Liver (tissue), 9 donors: ENCODE results near the gene GOLT1B. TPM values are rescaled to one million over a fixed set of nuclear protein-coding genes. Genes with fewer than 3 reads are reported as not detected.

Experiments used
- DNase-seq: peaks from one replicate; pipeline ENCODE4 v3.0.0-alpha.2; 2017; ENCODE audit warnings: low spot score
- H3K27ac ChIP-seq, 2 donors: one replicate each; pipeline ENCODE4 v1.7.0; 2013; ENCODE audit warnings: inconsistent platforms in 2 of 2, low read length in 2 of 2, control low read depth in 1 of 2, low read depth in 1 of 2, mild to moderate bottlenecking in 1 of 2
- H3K27me3 ChIP-seq, 4 donors: one replicate each; pipeline versions ENCODE4 v1.6.1 to v1.7.0; 2013; ENCODE audit warnings: low read length in 3 of 4, inconsistent platforms in 1 of 4, mild to moderate bottlenecking in 1 of 4, moderate library complexity in 1 of 4; ENCODE audit not compliant: control insufficient read depth in 4 of 4, insufficient read depth in 4 of 4
- H3K36me3 ChIP-seq, 4 donors: one replicate each; pipeline versions ENCODE4 v1.6.1 to v1.7.0; 2013; ENCODE audit warnings: low read length in 3 of 4, mild to moderate bottlenecking in 3 of 4, low read depth in 1 of 4, moderate library complexity in 1 of 4; ENCODE audit not compliant: control insufficient read depth in 4 of 4, insufficient read depth in 3 of 4
- H3K4me1 ChIP-seq, 4 donors: one replicate each; pipeline versions ENCODE4 v1.6.1 to v1.7.0; 2013; ENCODE audit warnings: low read length in 3 of 4, mild to moderate bottlenecking in 3 of 4, moderate library complexity in 1 of 4; ENCODE audit not compliant: control insufficient read depth in 4 of 4, insufficient read depth in 4 of 4
- H3K4me3 ChIP-seq, 3 donors: one replicate each; pipeline versions ENCODE4 v1.6.1 to v1.7.0; 2013; ENCODE audit warnings: low read length in 3 of 3, control low read depth in 1 of 3, low read depth in 1 of 3, mild to moderate bottlenecking in 1 of 3
- H3K9ac ChIP-seq, 2 donors: one replicate each; pipeline ENCODE4 v1.7.0; 2013; ENCODE audit warnings: low read length in 2 of 2, mild to moderate bottlenecking in 2 of 2, moderate library complexity in 2 of 2, control low read depth in 1 of 2, low read depth in 1 of 2
- H3K9me3 ChIP-seq, 4 donors: one replicate each; pipeline versions ENCODE4 v1.6.1 to v1.7.0; 2013; ENCODE audit warnings: low read length in 3 of 4; ENCODE audit not compliant: control insufficient read depth in 4 of 4
- EGR1 ChIP-seq, 2 donors: IDR thresholded peaks; 2 replicates each; pipeline ENCODE4 v1.6.1; 2016 to 2018; ENCODE audit warnings: antibody characterized with exemption in 2 of 2, low read depth in 2 of 2
- FOXA1 ChIP-seq: IDR thresholded peaks from 2 replicates; pipeline ENCODE4 v1.6.1; 2016; ENCODE audit warnings: antibody characterized with exemption
- FOXA2 ChIP-seq: IDR thresholded peaks from 2 replicates; pipeline ENCODE4 v1.6.1; 2016; ENCODE audit warnings: antibody characterized with exemption
- GABPA ChIP-seq, 2 donors: IDR thresholded peaks in 1 of 2; conservative IDR thresholded peaks in 1 of 2; 2 replicates each; pipeline ENCODE4 v1.6.1; 2016; ENCODE audit warnings: antibody characterized with exemption in 2 of 2, mild to moderate bottlenecking in 1 of 2, moderate library complexity in 1 of 2
- HNF4A ChIP-seq, 2 donors: conservative IDR thresholded peaks; 2 replicates each; pipeline ENCODE4 v1.6.1; 2016; ENCODE audit warnings: antibody characterized with exemption in 2 of 2, mild to moderate bottlenecking in 2 of 2
- HNF4G ChIP-seq: IDR thresholded peaks from 2 replicates; pipeline ENCODE4 v1.6.1; 2016; ENCODE audit warnings: antibody characterized with exemption
- JUND ChIP-seq, 2 donors: IDR thresholded peaks; 2 replicates each; pipeline ENCODE4 v1.6.1; 2016; ENCODE audit warnings: antibody characterized with exemption in 2 of 2
- NR2F2 ChIP-seq: IDR thresholded peaks from 2 replicates; pipeline ENCODE4 v1.6.1; 2016; ENCODE audit warnings: antibody characterized with exemption
- RAD21 ChIP-seq, 2 donors: IDR thresholded peaks; 2 replicates each; pipeline ENCODE4 v1.6.1; 2016; ENCODE audit warnings: antibody characterized with exemption in 2 of 2, mild to moderate bottlenecking in 2 of 2
- RXRA ChIP-seq, 2 donors: IDR thresholded peaks; 2 replicates each; pipeline ENCODE4 v1.6.1; 2017 to 2018; ENCODE audit warnings: antibody characterized with exemption in 2 of 2, mild to moderate bottlenecking in 1 of 2
- SP1 ChIP-seq: IDR thresholded peaks from 2 replicates; pipeline ENCODE4 v1.6.1; 2018; ENCODE audit warnings: antibody characterized with exemption, mild to moderate bottlenecking
- TAF1 ChIP-seq: conservative IDR thresholded peaks from 2 replicates; pipeline ENCODE4 v1.6.1; 2016; ENCODE audit warnings: antibody characterized with exemption, mild to moderate bottlenecking
- YY1 ChIP-seq: IDR thresholded peaks from 2 replicates; pipeline ENCODE4 v1.6.1; 2016; ENCODE audit warnings: antibody characterized with exemption, mild to moderate bottlenecking
- WGBS: extraction: QIAGEN DNeasy Blood & Tissue Kit; methylation state at CpG from one replicate; pipeline ENCODE4 v1.1.7; 2013; 5-methylcytosine and 5-hydroxymethylcytosine counted together
- polyA plus RNA-seq, 2 donors: library from polyadenylated mRNA; stranded (reverse) in 1 of 2; unstranded in 1 of 2; fragments of 200-250 nt in 1 of 2; fragments of >200 nt in 1 of 2; fragmentation: Nextera tagmentation in 1 of 2; extraction: Ambion mirVana in 1 of 2; gene quantifications; one replicate each; pipeline versions ENCODE4 v1.2.1 to v1.2.3, GENCODE V29; 2013 to 2015
- total RNA-seq, 2 donors: library from RNA; depleted of rRNA; stranded (reverse); fragments of >200 nt; gene quantifications; one replicate each; pipeline ENCODE4 v1.2.3, GENCODE V29; 2014
- TF ChIP-seq, protein P1 (sequence below): IDR thresholded peaks from 2 replicates; pipeline ENCODE4 v1.6.1; 2016; ENCODE audit warnings: antibody characterized with exemption
- TF ChIP-seq, protein P2 (sequence below): fragments of 150-350 bp; IDR thresholded peaks from 2 replicates; pipeline ENCODE4 v1.5.1; 2017; ENCODE audit warnings: improper control_type of control experiment, low read depth, low read length; ENCODE audit not compliant: missing input control
- TF ChIP-seq, protein P3 (sequence below): IDR thresholded peaks from 2 replicates; pipeline ENCODE4 v1.6.1; 2016; ENCODE audit warnings: antibody characterized with exemption
- TF ChIP-seq, protein P4 (sequence below): IDR thresholded peaks from 2 replicates; pipeline ENCODE4 v1.6.1; 2016; ENCODE audit warnings: antibody characterized with exemption
- TF ChIP-seq, protein P5 (sequence below): IDR thresholded peaks from 2 replicates; pipeline ENCODE4 v1.6.1; 2016; ENCODE audit warnings: antibody characterized with exemption, mild to moderate bottlenecking
- donor health status: healthy.
- donor health status: healthy.
- donor health status: healthy.
- donor health status: healthy.
- donor health status: healthy.

Gene GOLT1B
- total and polyA plus RNA-seq, 4 donors, result 11.0 to 36.9 (median 17.3) TPM

DNA sequence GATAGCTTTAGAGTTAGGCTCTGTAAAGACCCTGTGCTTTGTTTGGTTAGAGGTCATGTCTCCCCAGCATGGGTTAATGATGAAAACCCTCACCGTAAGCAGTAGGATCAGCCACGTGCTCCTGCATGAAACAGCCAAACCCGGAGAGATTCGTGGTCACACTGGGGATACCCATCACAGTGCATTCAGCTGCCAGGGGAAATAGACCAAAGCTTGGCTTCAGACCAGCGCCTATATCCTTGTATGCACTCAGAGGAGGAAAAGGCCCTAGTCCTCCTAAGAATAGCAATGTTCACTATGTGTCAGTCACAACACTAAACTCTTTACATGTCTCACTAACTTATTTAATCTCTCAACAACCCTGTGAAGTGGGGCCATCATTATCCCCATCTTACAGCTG lies 40.8 kb downstream of the GOLT1B start:
- no peak overlapping the region for H3K9ac ChIP-seq
- TF ChIP-seq YY1 (no peak), SP1 (no peak), GABPA (IDR thresholded peaks at IDR 0.05 in 1 of 2, conservative IDR thresholded peaks at IDR 0.05 in 1 of 2) (no peak), NR2F2 (no peak), EGR1 (IDR thresholded peaks at IDR 0.05; ENCODE audit: low read depth in 2 of 2) (no peak)
- H3K36me3 ChIP-seq, result peaks cover 0 to 23% (median 17%) of the 10 kb centered on the region in 4 donors
- WGBS, result 71% methylated on average over 5 of the region's 5 CpGs
- H3K27ac ChIP-seq, result no peak overlapping the region
- no peak for DNase-seq
- H3K9me3 ChIP-seq, result no peaks in the 10 kb centered on the region
- H3K27me3 ChIP-seq, result no peaks in the 10 kb centered on the region
- H3K4me1 ChIP-seq, result no peaks in the 10 kb centered on the region
- no peak overlapping the region for H3K4me3 ChIP-seq

DNA sequence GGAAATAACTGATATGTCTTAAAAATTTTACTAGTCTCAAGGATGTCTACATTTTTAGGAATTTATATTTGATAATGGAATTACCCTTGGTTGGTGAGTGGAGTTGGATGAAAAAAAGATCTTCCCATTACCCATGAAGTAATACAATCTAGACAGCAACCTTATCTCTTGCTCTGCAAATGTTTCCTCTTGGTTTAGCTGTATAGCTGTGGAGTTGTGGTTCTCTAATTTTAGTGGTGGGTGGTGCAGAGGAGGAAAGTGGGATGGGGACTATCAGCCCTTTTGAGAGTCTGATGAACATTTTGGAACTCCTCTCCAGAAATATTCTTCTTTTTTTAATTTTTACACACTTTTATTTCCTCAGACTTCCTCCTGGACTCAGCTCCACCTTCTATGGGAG lies 41.6 kb downstream of the GOLT1B start:
- no peaks in the 10 kb centered on the region for H3K9me3 ChIP-seq
- H3K27ac ChIP-seq, result no peak overlapping the region
- no peak for DNase-seq
- H3K27me3 ChIP-seq, result no peaks in the 10 kb centered on the region
- TF ChIP-seq NR2F2, result no peak
- no peak for TF ChIP-seq TAF1
- TF ChIP-seq, protein P1, sequence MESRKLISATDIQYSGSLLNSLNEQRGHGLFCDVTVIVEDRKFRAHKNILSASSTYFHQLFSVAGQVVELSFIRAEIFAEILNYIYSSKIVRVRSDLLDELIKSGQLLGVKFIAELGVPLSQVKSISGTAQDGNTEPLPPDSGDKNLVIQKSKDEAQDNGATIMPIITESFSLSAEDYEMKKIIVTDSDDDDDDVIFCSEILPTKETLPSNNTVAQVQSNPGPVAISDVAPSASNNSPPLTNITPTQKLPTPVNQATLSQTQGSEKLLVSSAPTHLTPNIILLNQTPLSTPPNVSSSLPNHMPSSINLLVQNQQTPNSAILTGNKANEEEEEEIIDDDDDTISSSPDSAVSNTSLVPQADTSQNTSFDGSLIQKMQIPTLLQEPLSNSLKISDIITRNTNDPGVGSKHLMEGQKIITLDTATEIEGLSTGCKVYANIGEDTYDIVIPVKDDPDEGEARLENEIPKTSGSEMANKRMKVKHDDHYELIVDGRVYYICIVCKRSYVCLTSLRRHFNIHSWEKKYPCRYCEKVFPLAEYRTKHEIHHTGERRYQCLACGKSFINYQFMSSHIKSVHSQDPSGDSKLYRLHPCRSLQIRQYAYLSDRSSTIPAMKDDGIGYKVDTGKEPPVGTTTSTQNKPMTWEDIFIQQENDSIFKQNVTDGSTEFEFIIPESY, result no peak
- H3K9ac ChIP-seq, result no peak overlapping the region
- H3K4me3 ChIP-seq, result no peak overlapping the region
- H3K4me1 ChIP-seq, result no peaks in the 10 kb centered on the region
- H3K36me3 ChIP-seq, result peaks cover 0 to 17% (median 14%) of the 10 kb centered on the region in 4 donors

DNA sequence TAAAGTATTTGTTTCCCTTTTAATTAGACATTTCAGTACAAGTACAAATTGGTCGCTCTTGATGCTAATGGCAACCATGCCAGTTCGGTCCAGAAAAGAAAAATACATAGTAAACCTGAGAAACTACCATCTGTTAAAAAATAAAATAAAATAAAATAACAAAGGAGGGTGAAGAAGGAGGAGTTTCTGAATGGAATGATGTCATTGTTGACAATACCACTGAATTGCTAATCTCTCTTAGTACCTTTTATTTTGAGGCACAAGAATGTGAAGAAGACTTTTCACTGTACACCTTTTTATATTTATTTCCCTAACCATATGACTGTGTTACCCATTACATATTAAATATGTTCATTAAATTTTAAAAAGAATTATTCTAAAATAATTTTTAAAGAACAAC lies 44.0 kb downstream of the GOLT1B start:
- 96% methylated on average over 2 of the region's 2 CpGs for WGBS
- TF ChIP-seq RXRA (IDR thresholded peaks at IDR 0.05) (no peak), RAD21 (IDR thresholded peaks at IDR 0.05) (no peak), SP1 (no peak), FOXA2 (no peak), HNF4G (no peak), NR2F2 (no peak), YY1 (no peak), JUND (IDR thresholded peaks at IDR 0.05) (no peak), HNF4A (conservative IDR thresholded peaks at IDR 0.05) (no peak), TAF1 (no peak), FOXA1 (no peak), GABPA (IDR thresholded peaks at IDR 0.05 in 1 of 2, conservative IDR thresholded peaks at IDR 0.05 in 1 of 2) (no peak)
- TF ChIP-seq, protein P1, result no peak
- TF ChIP-seq, protein P2, sequence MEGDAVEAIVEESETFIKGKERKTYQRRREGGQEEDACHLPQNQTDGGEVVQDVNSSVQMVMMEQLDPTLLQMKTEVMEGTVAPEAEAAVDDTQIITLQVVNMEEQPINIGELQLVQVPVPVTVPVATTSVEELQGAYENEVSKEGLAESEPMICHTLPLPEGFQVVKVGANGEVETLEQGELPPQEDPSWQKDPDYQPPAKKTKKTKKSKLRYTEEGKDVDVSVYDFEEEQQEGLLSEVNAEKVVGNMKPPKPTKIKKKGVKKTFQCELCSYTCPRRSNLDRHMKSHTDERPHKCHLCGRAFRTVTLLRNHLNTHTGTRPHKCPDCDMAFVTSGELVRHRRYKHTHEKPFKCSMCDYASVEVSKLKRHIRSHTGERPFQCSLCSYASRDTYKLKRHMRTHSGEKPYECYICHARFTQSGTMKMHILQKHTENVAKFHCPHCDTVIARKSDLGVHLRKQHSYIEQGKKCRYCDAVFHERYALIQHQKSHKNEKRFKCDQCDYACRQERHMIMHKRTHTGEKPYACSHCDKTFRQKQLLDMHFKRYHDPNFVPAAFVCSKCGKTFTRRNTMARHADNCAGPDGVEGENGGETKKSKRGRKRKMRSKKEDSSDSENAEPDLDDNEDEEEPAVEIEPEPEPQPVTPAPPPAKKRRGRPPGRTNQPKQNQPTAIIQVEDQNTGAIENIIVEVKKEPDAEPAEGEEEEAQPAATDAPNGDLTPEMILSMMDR, result no peak
- TF ChIP-seq, protein P3, sequence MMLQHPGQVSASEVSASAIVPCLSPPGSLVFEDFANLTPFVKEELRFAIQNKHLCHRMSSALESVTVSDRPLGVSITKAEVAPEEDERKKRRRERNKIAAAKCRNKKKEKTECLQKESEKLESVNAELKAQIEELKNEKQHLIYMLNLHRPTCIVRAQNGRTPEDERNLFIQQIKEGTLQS, result no peak
- TF ChIP-seq, protein P4, sequence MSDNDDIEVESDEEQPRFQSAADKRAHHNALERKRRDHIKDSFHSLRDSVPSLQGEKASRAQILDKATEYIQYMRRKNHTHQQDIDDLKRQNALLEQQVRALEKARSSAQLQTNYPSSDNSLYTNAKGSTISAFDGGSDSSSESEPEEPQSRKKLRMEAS, result no peak
- TF ChIP-seq, protein P5, sequence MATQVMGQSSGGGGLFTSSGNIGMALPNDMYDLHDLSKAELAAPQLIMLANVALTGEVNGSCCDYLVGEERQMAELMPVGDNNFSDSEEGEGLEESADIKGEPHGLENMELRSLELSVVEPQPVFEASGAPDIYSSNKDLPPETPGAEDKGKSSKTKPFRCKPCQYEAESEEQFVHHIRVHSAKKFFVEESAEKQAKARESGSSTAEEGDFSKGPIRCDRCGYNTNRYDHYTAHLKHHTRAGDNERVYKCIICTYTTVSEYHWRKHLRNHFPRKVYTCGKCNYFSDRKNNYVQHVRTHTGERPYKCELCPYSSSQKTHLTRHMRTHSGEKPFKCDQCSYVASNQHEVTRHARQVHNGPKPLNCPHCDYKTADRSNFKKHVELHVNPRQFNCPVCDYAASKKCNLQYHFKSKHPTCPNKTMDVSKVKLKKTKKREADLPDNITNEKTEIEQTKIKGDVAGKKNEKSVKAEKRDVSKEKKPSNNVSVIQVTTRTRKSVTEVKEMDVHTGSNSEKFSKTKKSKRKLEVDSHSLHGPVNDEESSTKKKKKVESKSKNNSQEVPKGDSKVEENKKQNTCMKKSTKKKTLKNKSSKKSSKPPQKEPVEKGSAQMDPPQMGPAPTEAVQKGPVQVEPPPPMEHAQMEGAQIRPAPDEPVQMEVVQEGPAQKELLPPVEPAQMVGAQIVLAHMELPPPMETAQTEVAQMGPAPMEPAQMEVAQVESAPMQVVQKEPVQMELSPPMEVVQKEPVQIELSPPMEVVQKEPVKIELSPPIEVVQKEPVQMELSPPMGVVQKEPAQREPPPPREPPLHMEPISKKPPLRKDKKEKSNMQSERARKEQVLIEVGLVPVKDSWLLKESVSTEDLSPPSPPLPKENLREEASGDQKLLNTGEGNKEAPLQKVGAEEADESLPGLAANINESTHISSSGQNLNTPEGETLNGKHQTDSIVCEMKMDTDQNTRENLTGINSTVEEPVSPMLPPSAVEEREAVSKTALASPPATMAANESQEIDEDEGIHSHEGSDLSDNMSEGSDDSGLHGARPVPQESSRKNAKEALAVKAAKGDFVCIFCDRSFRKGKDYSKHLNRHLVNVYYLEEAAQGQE, result no peak
- Histone ChIP-seq H3K27ac (no peak overlapping the region), H3K4me3 (no peak overlapping the region), H3K36me3 (peaks cover 0 to 16% (median 5%) of the 10 kb centered on the region in 4 donors), H3K4me1 (no peaks in the 10 kb centered on the region), H3K9me3 (no peaks in the 10 kb centered on the region), H3K27me3 (no peaks in the 10 kb centered on the region), H3K9ac (no peak overlapping the region)
- no peak for DNase-seq
